ENCODE measurements around the gene STAMBP. TPM values are rescaled to one million over a fixed set of nuclear protein-coding genes. Genes with fewer than 3 reads are reported as not detected.
A peak's percentile ranks its signal among the peaks of the same experiment; 100 is the strongest.

STAMBP gene
- total RNA-seq, 4 donors from 2014 or later: 22.7 to 1,127 (median 37.3) TPM

GRCh38 chr2:73856214-73856613 is 27.5 kb downstream of the STAMBP start:
- intact Hi-C loops (cut with DNase I; ENCODE audit: low total_unique reads): no loop called here
- H3K27ac ChIP-seq: no peak overlapping the region
- DNase-seq: no peak

GRCh38 chr2:73859721-73860586 is 31.2 kb downstream of the STAMBP start:
- H3K27me3 ChIP-seq: no peaks in the 10 kb centered on the region
- intact Hi-C loops (cut with DNase I; ENCODE audit: low total_unique reads): no loop called here
- no peak for DNase-seq
- no peak overlapping the region for H3K27ac ChIP-seq
- H3K36me3 ChIP-seq: peaks cover 0 to 43% (median 14%) of the 10 kb centered on the region in 4 donors
- WGBS, 2 donors (ENCODE audit: low coverage in 1 of 2): 92 to 97% methylated on average over 4 to 6 of the region's 6 CpGs
- H3K9me3 ChIP-seq: no peaks in the 10 kb centered on the region
- in situ Hi-C loops (cut with MboI; ENCODE audit: low pct_ligation_motif_present in 1 of 4, low pct_unique_long_range_greater_than_20kb in 1 of 4, low sequenced_read_pairs in 3 of 4): no loop called here
- no peak overlapping the region for H3K4me3 ChIP-seq
- TF ChIP-seq CTCF (IDR thresholded peaks at IDR 0.05) (no peak), POLR2AphosphoS5 (IDR thresholded peaks at IDR 0.05) (no peak)
- H3K4me1 ChIP-seq: no peaks in the 10 kb centered on the region

More at GRCh38 chr2:73856214-73856613, 27.5 kb downstream of the STAMBP start:
- no peak for TF ChIP-seq EP300 (IDR thresholded peaks at IDR 0.05; ENCODE audit: low read depth)
- TF ChIP-seq POLR2A (IDR thresholded peaks at IDR 0.05): no peak
- no peak for TF ChIP-seq POLR2AphosphoS5 (IDR thresholded peaks at IDR 0.05)
- TF ChIP-seq CTCF (IDR thresholded peaks at IDR 0.05): no peak
- in situ Hi-C loops (cut with MboI; ENCODE audit: low pct_ligation_motif_present in 1 of 4, low pct_unique_long_range_greater_than_20kb in 1 of 4, low sequenced_read_pairs in 3 of 4): no loop called here
- Histone ChIP-seq H3K4me3 (no peak overlapping the region), H3K27me3 (no peaks in the 10 kb centered on the region), H3K4me1 (peaks cover 0 to 8% (median 4%) of the 10 kb centered on the region in 4 donors), H3K36me3 (peaks cover 0 to 49% (median 16%) of the 10 kb centered on the region in 4 donors), H3K9me3 (no peaks in the 10 kb centered on the region)

- H3K27me3 ChIP-seq: no peaks in the 10 kb centered on the region
- 22 to 39% methylated on average over 2 of the region's 2 CpGs for WGBS, 2 donors (ENCODE audit: low coverage in 1 of 2)
- TF ChIP-seq POLR2AphosphoS5 (IDR thresholded peaks at IDR 0.05) (no peak), EP300 (IDR thresholded peaks at IDR 0.05; ENCODE audit: low read depth) (no peak), CTCF (IDR thresholded peaks at IDR 0.05) (no peak), POLR2A (IDR thresholded peaks at IDR 0.05) (no peak)
- no peak overlapping the region for H3K4me3 ChIP-seq
- peaks cover 0 to 26% (median 10%) of the 10 kb centered on the region in 4 donors for H3K36me3 ChIP-seq
- no peaks in the 10 kb centered on the region for H3K9me3 ChIP-seq
- intact Hi-C loops (cut with DNase I; ENCODE audit: low total_unique reads): no loop called here
- DNase-seq: no peak
- in situ Hi-C loops (cut with MboI; ENCODE audit: low pct_ligation_motif_present in 1 of 4, low pct_unique_long_range_greater_than_20kb in 1 of 4, low sequenced_read_pairs in 3 of 4): no loop called here
- peak overlapping the region in 2 of 4 donors; percentile 3 to 52 for H3K27ac ChIP-seq
- no peaks in the 10 kb centered on the region for H3K4me1 ChIP-seq
Observed at GRCh38 chr2:73862987-73863386, 34.2 kb downstream of the STAMBP start.

- peaks cover 0 to 5% (median 2%) of the 10 kb centered on the region in 4 donors for H3K36me3 ChIP-seq
- H3K27me3 ChIP-seq: no peaks in the 10 kb centered on the region
- intact Hi-C loops (cut with DNase I; ENCODE audit: low total_unique reads): no loop called here
- WGBS, 2 donors (ENCODE audit: low coverage in 1 of 2): 81 to 93% methylated on average over 7 to 9 of the region's 9 CpGs
- H3K4me1 ChIP-seq: peaks cover 0 to 12% (median 3%) of the 10 kb centered on the region in 4 donors
- in situ Hi-C loops (cut with MboI; ENCODE audit: low pct_ligation_motif_present in 1 of 4, low pct_unique_long_range_greater_than_20kb in 1 of 4, low sequenced_read_pairs in 3 of 4): no loop called here
- H3K9me3 ChIP-seq: no peaks in the 10 kb centered on the region
- DNase-seq: no peak
- H3K4me3 ChIP-seq: no peak overlapping the region
- peak overlapping the region in 2 of 4 donors; percentile 7 to 77 for H3K27ac ChIP-seq
- no peak for TF ChIP-seq POLR2AphosphoS5 (IDR thresholded peaks at IDR 0.05)
- no peak for TF ChIP-seq POLR2A (IDR thresholded peaks at IDR 0.05)
- TF ChIP-seq EP300 (IDR thresholded peaks at IDR 0.05; ENCODE audit: low read depth): no peak
- TF ChIP-seq CTCF (IDR thresholded peaks at IDR 0.05): no peak
Observed at GRCh38 chr2:73868204-73868978, 39.6 kb downstream of the STAMBP start.
